Fibroblast of lung (primary cell): ENCODE results near the gene PDSS1. TPM values are rescaled to one million over a fixed set of nuclear protein-coding genes. Genes with fewer than 3 reads are reported as not detected.

Experiments used
- DNase-seq, 2 donors: peaks; one replicate each; pipeline versions ENCODE4 v3.0.0 to v3.0.0-alpha.2; 2010; ENCODE audit warnings: low read depth in 2 of 2
- H2AFZ ChIP-seq: 2 replicates; pipeline ENCODE4 v1.5.1; 2012; ENCODE audit warnings: low read length, control low read depth, inconsistent platforms
- H3K27ac ChIP-seq: 2 replicates; pipeline ENCODE4 v1.5.1; 2011; ENCODE audit warnings: low read length, control low read depth; ENCODE audit not compliant: insufficient read depth
- H3K27me3 ChIP-seq: 2 replicates; pipeline ENCODE4 v1.5.1; 2011; ENCODE audit warnings: mild to moderate bottlenecking, low read length; ENCODE audit not compliant: control insufficient read depth, insufficient read depth
- H3K36me3 ChIP-seq: 2 replicates; pipeline ENCODE4 v1.5.1; 2011; ENCODE audit warnings: low read length; ENCODE audit not compliant: control insufficient read depth, insufficient read depth
- H3K4me1 ChIP-seq: 2 replicates; pipeline ENCODE4 v1.5.1; 2011; ENCODE audit warnings: low read length; ENCODE audit not compliant: control insufficient read depth, insufficient read depth; ENCODE audit errors: extremely low read depth
- H3K4me2 ChIP-seq: 2 replicates; pipeline ENCODE4 v1.5.1; 2011; ENCODE audit warnings: low read length, control low read depth; ENCODE audit not compliant: insufficient read depth; ENCODE audit errors: extremely low read depth
- H3K4me3 ChIP-seq, 4 experiments: fragments of 200-600 bp in 1 of 4; sonication (generic) in 1 of 4; replicated peaks in 1 of 4; 2 replicates each; pipeline ENCODE4 v1.5.1; 2011 to 2016; ENCODE audit warnings: low read length in 4 of 4, low read depth in 3 of 4, mild to moderate bottlenecking in 3 of 4, control low read depth in 2 of 4, inconsistent platforms in 1 of 4, mixed read lengths in 1 of 4; ENCODE audit not compliant: insufficient read depth in 1 of 4; ENCODE audit errors: control extremely low read depth in 1 of 4
- H3K79me2 ChIP-seq: 2 replicates; pipeline ENCODE4 v1.5.1; 2012; ENCODE audit warnings: mild to moderate bottlenecking, low read length, inconsistent platforms; ENCODE audit not compliant: control insufficient read depth, insufficient read depth
- H3K9ac ChIP-seq: 2 replicates; pipeline ENCODE4 v1.5.1; 2011; ENCODE audit warnings: mild to moderate bottlenecking, low read length, control low read depth; ENCODE audit not compliant: insufficient read depth
- H3K9me3 ChIP-seq: 2 replicates; pipeline ENCODE4 v1.5.1; 2012; ENCODE audit warnings: low read depth, low read length; ENCODE audit not compliant: control insufficient read depth, insufficient read depth
- H4K20me1 ChIP-seq: 2 replicates; pipeline ENCODE4 v1.5.1; 2011; ENCODE audit warnings: low read length; ENCODE audit not compliant: control insufficient read depth, insufficient read depth; ENCODE audit errors: extremely low read depth
- CTCF ChIP-seq, 2 donors: IDR thresholded peaks in 1 of 2; conservative IDR thresholded peaks in 1 of 2; 1 replicate in 1 of 2; 2 replicates in 1 of 2; pipeline ENCODE4 v1.5.1; 2011 to 2012; ENCODE audit warnings: low read length in 2 of 2, control low read depth in 1 of 2, inconsistent platforms in 1 of 2, low read depth in 1 of 2, mild to moderate bottlenecking in 1 of 2
- EZH2 ChIP-seq: IDR thresholded peaks from 2 replicates; pipeline ENCODE4 v1.5.1; 2012; ENCODE audit warnings: low read length, control low read depth, mild to moderate bottlenecking; ENCODE audit errors: missing control alignments
- polyA plus RNA-seq, 2 donors: library from polyadenylated mRNA; depleted of rRNA in 1 of 2; stranded (reverse) in 1 of 2; unstranded in 1 of 2; fragments of >200 nt; gene quantifications; 2 replicates each; pipeline ENCODE4 v1.2.1, GENCODE V29; 2011 to 2012; ENCODE audit warnings: missing spikeins in 1 of 2
- total RNA-seq: library from RNA; depleted of rRNA; stranded (reverse); fragments of >200 nt; gene quantifications from 2 replicates; pipeline ENCODE4 v1.2.1, GENCODE V29; 2014

Gene PDSS1
- total and polyA plus RNA-seq, 2 donors (not counting 1 experiment from before 2014, with no cell fraction given): 1.8 to 11.1 TPM

- Histone ChIP-seq H2AFZ (no peak overlapping the region), H3K27ac (no peak overlapping the region), H3K79me2 (no peaks in the 10 kb centered on the region), H4K20me1 (no peaks in the 10 kb centered on the region), H3K36me3 (no peaks in the 10 kb centered on the region), H3K9me3 (no peaks in the 10 kb centered on the region), H3K9ac (no peak overlapping the region), H3K27me3 (no peaks in the 10 kb centered on the region), H3K4me2 (no peak overlapping the region), H3K4me3 (no peak overlapping the region), H3K4me1 (no peaks in the 10 kb centered on the region)
- no peak for DNase-seq
- TF ChIP-seq CTCF (conservative IDR thresholded peaks at IDR 0.05 in 1 of 2, IDR thresholded peaks at IDR 0.05 in 1 of 2; ENCODE audit: low read depth in 1 of 2, low read length in 2 of 2): no peak
- no peak for TF ChIP-seq EZH2
Measured at GRCh38 chr10:26653004-26653403, 44.5 kb upstream of the PDSS1 start.

- no peak for DNase-seq
Measured at GRCh38 chr10:26655746-26656145, 41.8 kb upstream of the PDSS1 start.

GRCh38 chr10:26662864-26663263 is 34.6 kb upstream of the PDSS1 start:
- H3K4me1 ChIP-seq: no peaks in the 10 kb centered on the region
- no peak for DNase-seq
- H3K4me3 ChIP-seq: no peak overlapping the region
- H3K4me2 ChIP-seq: no peak overlapping the region
- no peak overlapping the region for H2AFZ ChIP-seq
- H3K9ac ChIP-seq: no peak overlapping the region
- H3K27me3 ChIP-seq: no peaks in the 10 kb centered on the region
- no peaks in the 10 kb centered on the region for H4K20me1 ChIP-seq
- no peak for TF ChIP-seq EZH2
- no peak for TF ChIP-seq CTCF (conservative IDR thresholded peaks at IDR 0.05 in 1 of 2, IDR thresholded peaks at IDR 0.05 in 1 of 2; ENCODE audit: low read depth in 1 of 2, low read length in 2 of 2)
- no peak overlapping the region for H3K27ac ChIP-seq
- H3K36me3 ChIP-seq: no peaks in the 10 kb centered on the region
- H3K79me2 ChIP-seq: no peaks in the 10 kb centered on the region
- H3K9me3 ChIP-seq: no peaks in the 10 kb centered on the region

More at GRCh38 chr10:26655746-26656145, 41.8 kb upstream of the PDSS1 start:
- no peaks in the 10 kb centered on the region for H3K27me3 ChIP-seq
- H3K36me3 ChIP-seq: no peaks in the 10 kb centered on the region
- H3K9ac ChIP-seq: no peak overlapping the region
- no peaks in the 10 kb centered on the region for H3K79me2 ChIP-seq
- H2AFZ ChIP-seq: no peak overlapping the region
- H3K4me3 ChIP-seq: no peak overlapping the region
- H3K4me1 ChIP-seq: no peaks in the 10 kb centered on the region
- no peak overlapping the region for H3K27ac ChIP-seq
- H3K9me3 ChIP-seq: no peaks in the 10 kb centered on the region
- no peaks in the 10 kb centered on the region for H4K20me1 ChIP-seq
- no peak overlapping the region for H3K4me2 ChIP-seq
- TF ChIP-seq EZH2 (no peak), CTCF (conservative IDR thresholded peaks at IDR 0.05 in 1 of 2, IDR thresholded peaks at IDR 0.05 in 1 of 2; ENCODE audit: low read depth in 1 of 2, low read length in 2 of 2) (no peak)
